GM19452 (cell line): ENCODE measurements around the gene SYCE1.
"Not testable (repeated sequence)": the region's sequence is repeated elsewhere in the genome, so short reads cannot be mapped to it uniquely, and the experiment has no call there.

Experiments used
- ATAC-seq: cut with Tn5 transposase; IDR thresholded peaks from one replicate; pipeline ENCODE4 v1.9.1; 2021; ENCODE audit not compliant: unreplicated experiment

SYCE1 gene

GRCh38 chr10:133559216-133559615, 6.2 kb downstream of the SYCE1 start:
- no peak for ATAC-seq

GRCh38 chr10:133557381-133557780, 8.0 kb downstream of the SYCE1 start:
- no peak for ATAC-seq

GRCh38 chr10:133555521-133555920, 9.9 kb downstream of the SYCE1 start:
- no peak for ATAC-seq

- ATAC-seq: no peak
These were observed 10.8 kb downstream of the SYCE1 start for GRCh38 chr10:133554600-133554999.

GRCh38 chr10:133544506-133544905, 20.9 kb downstream of the SYCE1 start:
- ATAC-seq: no peak

- not testable (repeated sequence) for ATAC-seq
These were observed 23.9 kb downstream of the SYCE1 start for GRCh38 chr10:133541441-133541975.

GRCh38 chr10:133537546-133538545, 27.5 kb downstream of the SYCE1 start:
- no peak for ATAC-seq

- ATAC-seq: no peak
These were observed 29.2 kb downstream of the SYCE1 start for GRCh38 chr10:133536198-133536597.

- ATAC-seq: no peak
These were observed 31.0 kb downstream of the SYCE1 start for GRCh38 chr10:133534417-133534816.

- no peak for ATAC-seq
These were observed 32.5 kb downstream of the SYCE1 start for GRCh38 chr10:133532871-133533270.

- no peak for ATAC-seq
These were observed 34.9 kb downstream of the SYCE1 start for GRCh38 chr10:133530506-133530905.

- ATAC-seq: no peak
These were observed 35.8 kb downstream of the SYCE1 start for GRCh38 chr10:133529576-133529946.

GRCh38 chr10:133528845-133529575, 36.4 kb downstream of the SYCE1 start:
- ATAC-seq: no peak

- no peak for ATAC-seq
These were observed 37.0 kb downstream of the SYCE1 start for GRCh38 chr10:133528296-133528844.

- no peak for ATAC-seq
These were observed 37.6 kb downstream of the SYCE1 start for GRCh38 chr10:133527771-133528271.

- ATAC-seq: no peak
These were observed 38.3 kb downstream of the SYCE1 start, which contains the start of gene CYP2E1 for GRCh38 chr10:133526957-133527588. TSS of gene CYP2E1 (plus strand) at chr10:133527363. CDS start at chr10:133527396, 33 bp downstream.

GRCh38 chr10:133525444-133525843, 39.9 kb downstream of the SYCE1 start:
- no peak for ATAC-seq

- no peak for ATAC-seq
These were observed 41.7 kb downstream of the SYCE1 start for GRCh38 chr10:133523631-133524203.

- ATAC-seq: peak; percentile 95
These were observed 45.1 kb downstream of the SYCE1 start for GRCh38 chr10:133520193-133520738.

- ATAC-seq: not testable (repeated sequence)
These were observed 46.9 kb downstream of the SYCE1 start for GRCh38 chr10:133518517-133518916.
